ENCODE data around the gene ANKS1A. TPM values are rescaled to one million over a fixed set of nuclear protein-coding genes. Genes with fewer than 3 reads are reported as not detected.
"Not testable (repeated sequence)": the region's sequence is repeated elsewhere in the genome, so short reads cannot be mapped to it uniquely, and the experiment has no call there.

The ANKS1A gene
- polyA plus RNA-seq, 3 donors: 1.7 to 8.0 (median 3.1) TPM

DNA sequence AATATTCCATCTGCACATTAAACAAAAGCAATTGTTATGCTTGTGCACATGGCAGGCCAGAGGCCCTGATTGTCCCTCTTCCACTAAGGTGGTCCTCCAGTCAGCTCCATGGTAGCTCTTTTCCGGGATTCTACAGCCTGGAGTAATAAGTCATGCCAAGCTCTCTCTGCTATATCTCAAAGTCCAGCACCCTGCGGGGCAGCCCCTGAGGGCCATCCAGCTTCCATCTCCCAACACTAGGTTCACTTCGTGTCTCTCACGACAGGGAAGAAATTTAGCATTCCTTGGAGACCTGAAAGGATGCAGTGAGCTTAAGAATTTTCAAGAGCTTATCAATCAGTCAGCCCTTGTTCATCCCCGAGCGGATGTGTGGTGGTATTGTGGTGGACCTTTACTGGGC, 112.3 kb downstream of the ANKS1A start:
- H3K9me3 Mint-ChIP-seq; H2AFZ ChIP-seq (ENCODE audit: insufficient read depth, low read depth, low read length, poor library complexity, severe bottlenecking); H3K27me3 ChIP-seq (ENCODE audit: control insufficient read depth in 2 of 2, insufficient read depth in 2 of 2, low read length in 2 of 2); H4K20me1 ChIP-seq (ENCODE audit: insufficient read depth, low read length); H3K4me3 ChIP-seq (replicated peaks in 1 of 3; ENCODE audit: low read depth in 2 of 3, low read length in 3 of 3); H3K27ac ChIP-seq (ENCODE audit: low read depth in 1 of 2, low read length in 2 of 2); H3K27me3 Mint-ChIP-seq (ENCODE audit: low read depth in 3 of 3); H3K9ac ChIP-seq (ENCODE audit: insufficient read depth, low read length, poor library complexity, severe bottlenecking); H3K4me2 ChIP-seq (replicated peaks; ENCODE audit: extremely low read depth, low read length, poor library complexity, severe bottlenecking); intact Hi-C loops (cut with micrococcal nuclease); H3K4me1 Mint-ChIP-seq; H3K4me1 ChIP-seq (ENCODE audit: control insufficient read depth in 1 of 2, insufficient read depth in 2 of 2, low read length in 2 of 2); DNase-seq; H3K9me3 ChIP-seq (replicated peaks in 1 of 2; ENCODE audit: control insufficient read depth in 1 of 2, insufficient read depth in 1 of 2, low read length in 2 of 2); H3K79me2 ChIP-seq (ENCODE audit: insufficient read depth, low read length); H3K4me3 Mint-ChIP-seq: not testable (repeated sequence)
- WGBS (ENCODE audit: insufficient coverage): 100% methylated on average over 1 of the region's 6 CpGs
- Mint-ChIP-seq H3K36me3 (peaks cover 53 to 70% of the 10 kb centered on the region in 2 donors), H3K27ac (peak overlapping the region in 2 of 7 donors; percentile 38 to 45)
- H3K36me3 ChIP-seq (replicated peaks in 1 of 2; ENCODE audit: control insufficient read depth in 1 of 2, insufficient read depth in 2 of 2, low read length in 2 of 2): peaks cover 37 to 73% of the 10 kb centered on the region in 2 donors

DNA sequence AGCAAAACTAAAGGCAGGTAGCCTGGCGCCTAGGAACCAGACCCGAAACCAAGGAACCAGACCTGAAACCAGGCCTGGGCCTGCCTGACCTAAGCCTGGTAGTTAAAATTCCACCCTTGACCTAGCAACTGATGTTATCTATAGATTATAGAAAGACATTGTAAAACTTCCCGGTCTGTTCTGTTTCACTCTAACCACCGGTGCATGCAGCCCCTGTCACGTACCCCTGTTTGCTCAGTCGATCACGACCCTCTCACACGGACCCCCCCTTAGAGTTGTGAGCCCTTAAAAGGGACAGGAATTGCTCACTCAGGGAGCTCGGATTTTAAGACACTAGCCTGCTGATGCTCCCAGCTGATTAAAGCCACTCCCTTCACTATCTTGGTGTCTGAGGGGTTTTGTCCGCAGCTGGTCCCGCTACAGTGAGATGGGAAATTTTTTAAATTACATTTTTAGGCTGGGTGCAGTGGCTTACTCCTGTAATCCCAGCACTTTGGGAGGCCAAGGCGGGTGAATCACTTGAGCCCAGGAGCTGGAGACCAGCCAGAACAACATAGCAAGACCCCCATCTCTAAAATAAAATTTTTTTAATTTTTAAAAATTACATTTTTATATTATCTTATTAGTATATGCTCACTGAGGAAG, 115.0 kb downstream of the ANKS1A start:
- H3K4me3 ChIP-seq (replicated peaks in 1 of 3; ENCODE audit: low read depth in 2 of 3, low read length in 3 of 3); H3K4me3 Mint-ChIP-seq; intact Hi-C loops (cut with micrococcal nuclease); H3K4me1 ChIP-seq (ENCODE audit: control insufficient read depth in 1 of 2, insufficient read depth in 2 of 2, low read length in 2 of 2); H3K27ac ChIP-seq (ENCODE audit: low read depth in 1 of 2, low read length in 2 of 2); H3K9me3 ChIP-seq (replicated peaks in 1 of 2; ENCODE audit: control insufficient read depth in 1 of 2, insufficient read depth in 1 of 2, low read length in 2 of 2); H3K9ac ChIP-seq (ENCODE audit: insufficient read depth, low read length, poor library complexity, severe bottlenecking); H3K9me3 Mint-ChIP-seq; H3K79me2 ChIP-seq (ENCODE audit: insufficient read depth, low read length); H3K4me2 ChIP-seq (replicated peaks; ENCODE audit: extremely low read depth, low read length, poor library complexity, severe bottlenecking); H3K27me3 Mint-ChIP-seq (ENCODE audit: low read depth in 3 of 3); H2AFZ ChIP-seq (ENCODE audit: insufficient read depth, low read depth, low read length, poor library complexity, severe bottlenecking); H4K20me1 ChIP-seq (ENCODE audit: insufficient read depth, low read length); H3K4me1 Mint-ChIP-seq; H3K27me3 ChIP-seq (ENCODE audit: control insufficient read depth in 2 of 2, insufficient read depth in 2 of 2, low read length in 2 of 2); DNase-seq: not testable (repeated sequence)
- Mint-ChIP-seq H3K36me3 (peaks cover 42 to 57% of the 10 kb centered on the region in 2 donors), H3K27ac (peak overlapping the region in 2 of 7 donors; percentile 44 to 60)
- H3K36me3 ChIP-seq (replicated peaks in 1 of 2; ENCODE audit: control insufficient read depth in 1 of 2, insufficient read depth in 2 of 2, low read length in 2 of 2): peaks cover 18 to 62% of the 10 kb centered on the region in 2 donors
- WGBS (ENCODE audit: insufficient coverage): 100% methylated on average over 3 of the region's 12 CpGs

DNA sequence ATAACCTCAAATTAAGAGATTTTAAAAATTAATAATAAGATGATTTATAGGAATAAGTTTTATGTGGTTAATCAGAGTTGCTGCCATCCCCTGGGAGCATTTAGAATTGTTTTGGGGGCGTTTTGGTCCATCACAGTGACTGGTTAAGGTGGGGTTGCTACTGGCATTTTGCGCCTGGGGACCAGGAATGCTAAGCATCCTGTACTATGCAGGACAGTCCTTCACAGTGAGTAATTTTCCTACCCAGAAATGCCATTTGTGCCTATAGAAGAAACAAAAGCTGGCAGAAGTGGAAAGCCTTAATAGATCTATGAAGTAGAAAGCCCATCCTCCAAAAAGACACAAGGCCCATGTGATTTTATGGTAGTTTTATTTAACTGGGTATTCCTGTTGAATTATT, 118.0 kb downstream of the ANKS1A start:
- Histone ChIP-seq H3K9ac (ENCODE audit: insufficient read depth, low read length, poor library complexity, severe bottlenecking) (no peak overlapping the region), H3K4me3 (replicated peaks in 1 of 3; ENCODE audit: low read depth in 2 of 3, low read length in 3 of 3) (no peak overlapping the region), H2AFZ (ENCODE audit: insufficient read depth, low read depth, low read length, poor library complexity, severe bottlenecking) (no peak overlapping the region), H3K79me2 (ENCODE audit: insufficient read depth, low read length) (no peaks in the 10 kb centered on the region), H3K36me3 (replicated peaks in 1 of 2; ENCODE audit: control insufficient read depth in 1 of 2, insufficient read depth in 2 of 2, low read length in 2 of 2) (peaks cover 16 to 64% of the 10 kb centered on the region in 2 donors), H3K27ac (ENCODE audit: low read depth in 1 of 2, low read length in 2 of 2) (no peak overlapping the region), H3K27me3 (ENCODE audit: control insufficient read depth in 2 of 2, insufficient read depth in 2 of 2, low read length in 2 of 2) (no peaks in the 10 kb centered on the region), H4K20me1 (ENCODE audit: insufficient read depth, low read length) (no peaks in the 10 kb centered on the region), H3K4me2 (replicated peaks; ENCODE audit: extremely low read depth, low read length, poor library complexity, severe bottlenecking) (no peak overlapping the region), H3K4me1 (ENCODE audit: control insufficient read depth in 1 of 2, insufficient read depth in 2 of 2, low read length in 2 of 2) (no peaks in the 10 kb centered on the region), H3K9me3 (replicated peaks in 1 of 2; ENCODE audit: control insufficient read depth in 1 of 2, insufficient read depth in 1 of 2, low read length in 2 of 2) (no peaks in the 10 kb centered on the region)
- H3K27ac Mint-ChIP-seq: no peak overlapping the region
- H3K4me3 Mint-ChIP-seq: no peak overlapping the region
- WGBS (ENCODE audit: insufficient coverage): no CpG with 5 or more reads among the region's 2 CpGs
- intact Hi-C loops (cut with micrococcal nuclease): no loop called here
- H3K27me3 Mint-ChIP-seq (ENCODE audit: low read depth in 3 of 3): no peaks in the 10 kb centered on the region
- no peak for TF ChIP-seq CTCF (IDR thresholded peaks at IDR 0.05)
- DNase-seq: no peak
- H3K4me1 Mint-ChIP-seq: no peaks in the 10 kb centered on the region
- no peaks in the 10 kb centered on the region for H3K9me3 Mint-ChIP-seq
- H3K36me3 Mint-ChIP-seq: peaks cover 41 to 58% of the 10 kb centered on the region in 2 donors

Data from CD14-positive monocyte (primary cell).